ENCODE results near the gene ADAMTS17.
"Not testable (repeated sequence)": the region's sequence is repeated elsewhere in the genome, so short reads cannot be mapped to it uniquely, and the experiment has no call there.

ADAMTS17 gene

GRCh38 chr15:100090411-100090810 is 251.4 kb downstream of the ADAMTS17 start:
- H3K27me3 ChIP-seq (ENCODE audit: control insufficient read depth, low read length): no peaks in the 10 kb centered on the region
- H3K9me3 ChIP-seq (ENCODE audit: control insufficient read depth, insufficient read depth, low read length): no peaks in the 10 kb centered on the region
- no peak overlapping the region for H3K27ac ChIP-seq (ENCODE audit: low read depth, low read length)
- no peaks in the 10 kb centered on the region for H3F3A ChIP-seq (ENCODE audit: control insufficient read depth, insufficient read depth)
- no peaks in the 10 kb centered on the region for H3K4me1 ChIP-seq (ENCODE audit: control insufficient read depth, low read length)
- H3K9me2 ChIP-seq (replicated peaks; ENCODE audit: control insufficient read depth, low read length): no peaks in the 10 kb centered on the region
- H3K4me3 ChIP-seq (ENCODE audit: low read length): no peak overlapping the region
- no peaks in the 10 kb centered on the region for H4K20me1 ChIP-seq (ENCODE audit: control insufficient read depth, insufficient read depth, low read depth, low read length)
- H3K4me2 ChIP-seq (ENCODE audit: low read length): no peak overlapping the region
- no peaks in the 10 kb centered on the region for H3K79me2 ChIP-seq (ENCODE audit: control insufficient read depth, low read length)
- no peaks in the 10 kb centered on the region for H3K36me3 ChIP-seq (ENCODE audit: control insufficient read depth, low read length)
- TF ChIP-seq EZH2phosphoT487 (IDR thresholded peaks at IDR 0.05; ENCODE audit: borderline replicate concordance, low read length): no peak
- TF ChIP-seq, protein P1, sequence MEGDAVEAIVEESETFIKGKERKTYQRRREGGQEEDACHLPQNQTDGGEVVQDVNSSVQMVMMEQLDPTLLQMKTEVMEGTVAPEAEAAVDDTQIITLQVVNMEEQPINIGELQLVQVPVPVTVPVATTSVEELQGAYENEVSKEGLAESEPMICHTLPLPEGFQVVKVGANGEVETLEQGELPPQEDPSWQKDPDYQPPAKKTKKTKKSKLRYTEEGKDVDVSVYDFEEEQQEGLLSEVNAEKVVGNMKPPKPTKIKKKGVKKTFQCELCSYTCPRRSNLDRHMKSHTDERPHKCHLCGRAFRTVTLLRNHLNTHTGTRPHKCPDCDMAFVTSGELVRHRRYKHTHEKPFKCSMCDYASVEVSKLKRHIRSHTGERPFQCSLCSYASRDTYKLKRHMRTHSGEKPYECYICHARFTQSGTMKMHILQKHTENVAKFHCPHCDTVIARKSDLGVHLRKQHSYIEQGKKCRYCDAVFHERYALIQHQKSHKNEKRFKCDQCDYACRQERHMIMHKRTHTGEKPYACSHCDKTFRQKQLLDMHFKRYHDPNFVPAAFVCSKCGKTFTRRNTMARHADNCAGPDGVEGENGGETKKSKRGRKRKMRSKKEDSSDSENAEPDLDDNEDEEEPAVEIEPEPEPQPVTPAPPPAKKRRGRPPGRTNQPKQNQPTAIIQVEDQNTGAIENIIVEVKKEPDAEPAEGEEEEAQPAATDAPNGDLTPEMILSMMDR (IDR thresholded peaks at IDR 0.05; ENCODE audit: low read depth, low read length, poor library complexity, severe bottlenecking): no peak

- not testable (repeated sequence) for H3K4me2 ChIP-seq (ENCODE audit: low read length); H3K27me3 ChIP-seq (ENCODE audit: control insufficient read depth, low read length); H3K27ac ChIP-seq (ENCODE audit: low read depth, low read length); H3K79me2 ChIP-seq (ENCODE audit: control insufficient read depth, low read length); H3K36me3 ChIP-seq (ENCODE audit: control insufficient read depth, low read length); H3F3A ChIP-seq (ENCODE audit: control insufficient read depth, insufficient read depth); H3K4me3 ChIP-seq (ENCODE audit: low read length); H4K20me1 ChIP-seq (ENCODE audit: control insufficient read depth, insufficient read depth, low read depth, low read length); H3K4me1 ChIP-seq (ENCODE audit: control insufficient read depth, low read length); H3K9me2 ChIP-seq (replicated peaks; ENCODE audit: control insufficient read depth, low read length); H3K9me3 ChIP-seq (ENCODE audit: control insufficient read depth, insufficient read depth, low read length)
These were observed 257.5 kb downstream of the ADAMTS17 start for GRCh38 chr15:100084042-100084821.

- Histone ChIP-seq H4K20me1 (ENCODE audit: control insufficient read depth, insufficient read depth, low read depth, low read length) (no peaks in the 10 kb centered on the region), H3K4me2 (ENCODE audit: low read length) (no peak overlapping the region), H3K27me3 (ENCODE audit: control insufficient read depth, low read length) (no peaks in the 10 kb centered on the region), H3F3A (ENCODE audit: control insufficient read depth, insufficient read depth) (no peaks in the 10 kb centered on the region), H3K36me3 (ENCODE audit: control insufficient read depth, low read length) (no peaks in the 10 kb centered on the region), H3K9me2 (replicated peaks; ENCODE audit: control insufficient read depth, low read length) (no peaks in the 10 kb centered on the region), H3K4me3 (ENCODE audit: low read length) (no peak overlapping the region), H3K27ac (ENCODE audit: low read depth, low read length) (no peak overlapping the region), H3K79me2 (ENCODE audit: control insufficient read depth, low read length) (no peaks in the 10 kb centered on the region), H3K9me3 (ENCODE audit: control insufficient read depth, insufficient read depth, low read length) (no peaks in the 10 kb centered on the region), H3K4me1 (ENCODE audit: control insufficient read depth, low read length) (no peaks in the 10 kb centered on the region)
- TF ChIP-seq, protein P1 (IDR thresholded peaks at IDR 0.05; ENCODE audit: low read depth, low read length, poor library complexity, severe bottlenecking): no peak
- no peak for TF ChIP-seq EZH2phosphoT487 (IDR thresholded peaks at IDR 0.05; ENCODE audit: borderline replicate concordance, low read length)
These were observed 258.2 kb downstream of the ADAMTS17 start for GRCh38 chr15:100083572-100083971.

- Histone ChIP-seq H3K9me3 (ENCODE audit: control insufficient read depth, insufficient read depth, low read length) (no peaks in the 10 kb centered on the region), H3K36me3 (ENCODE audit: control insufficient read depth, low read length) (no peaks in the 10 kb centered on the region)
These were observed 258.9 kb downstream of the ADAMTS17 start for GRCh38 chr15:100082761-100083402.

More at GRCh38 chr15:100082761-100083402, 258.9 kb downstream of the ADAMTS17 start:
- Histone ChIP-seq H3K4me1 (ENCODE audit: control insufficient read depth, low read length) (no peaks in the 10 kb centered on the region), H3K27ac (ENCODE audit: low read depth, low read length) (no peak overlapping the region), H3K27me3 (ENCODE audit: control insufficient read depth, low read length) (no peaks in the 10 kb centered on the region), H3K9me2 (replicated peaks; ENCODE audit: control insufficient read depth, low read length) (no peaks in the 10 kb centered on the region), H3K4me3 (ENCODE audit: low read length) (no peak overlapping the region), H3F3A (ENCODE audit: control insufficient read depth, insufficient read depth) (no peaks in the 10 kb centered on the region), H3K79me2 (ENCODE audit: control insufficient read depth, low read length) (no peaks in the 10 kb centered on the region), H3K4me2 (ENCODE audit: low read length) (no peak overlapping the region), H4K20me1 (ENCODE audit: control insufficient read depth, insufficient read depth, low read depth, low read length) (no peaks in the 10 kb centered on the region)
- TF ChIP-seq EZH2phosphoT487 (IDR thresholded peaks at IDR 0.05; ENCODE audit: borderline replicate concordance, low read length): no peak
- TF ChIP-seq, protein P1 (IDR thresholded peaks at IDR 0.05; ENCODE audit: low read depth, low read length, poor library complexity, severe bottlenecking): no peak

All from DOHH2 (cell line).